GM23338 (cell line): ENCODE measurements around the gene SMIM13. TPM values are rescaled to one million over a fixed set of nuclear protein-coding genes. Genes with fewer than 3 reads are reported as not detected.

ENCODE experiments used
- ATAC-seq: fragments of 200-7000 bp; cut with Tn5 transposase; 3 replicates; pipeline ENCODE4 v1.9.1; 2020
- DNase-seq: peaks from one replicate; pipeline ENCODE4 v3.0.0-alpha.2; 2015; ENCODE audit warnings: low spot score
- H2AFZ ChIP-seq: fragments of 200-600 bp; sonication (generic); 2 replicates; pipeline ENCODE4 v1.8.0; 2016; ENCODE audit warnings: antibody characterized with exemption, mild to moderate bottlenecking, moderate library complexity
- H3F3A ChIP-seq: fragments of 200-600 bp; sonication (generic); replicated peaks from 2 replicates; pipeline ENCODE4 v1.8.0; 2017; ENCODE audit warnings: antibody characterized with exemption, mixed run types, low read depth
- H3K27ac ChIP-seq: fragments of 200-600 bp; sonication (generic); 2 replicates; pipeline ENCODE4 v1.6.1; 2016; ENCODE audit warnings: low read depth
- H3K27me3 ChIP-seq: fragments of 200-600 bp; sonication (generic); 2 replicates; pipeline ENCODE4 v1.8.0; 2016; ENCODE audit warnings: mild to moderate bottlenecking, mixed run types, moderate library complexity; ENCODE audit not compliant: insufficient read depth
- H3K36me3 ChIP-seq: fragments of 200-600 bp; sonication (generic); 2 replicates; pipeline ENCODE4 v1.8.0; 2016; ENCODE audit warnings: mild to moderate bottlenecking; ENCODE audit not compliant: insufficient read depth
- H3K4me1 ChIP-seq: fragments of 200-600 bp; sonication (generic); 2 replicates; pipeline ENCODE4 v1.8.0; 2016; ENCODE audit warnings: mild to moderate bottlenecking, moderate library complexity; ENCODE audit not compliant: insufficient read depth
- H3K4me2 ChIP-seq: fragments of 200-600 bp; sonication (generic); 2 replicates; pipeline ENCODE4 v1.7.1; 2017; ENCODE audit warnings: mixed run types
- H3K4me3 ChIP-seq: fragments of 200-600 bp; sonication (generic); 2 replicates; pipeline ENCODE4 v1.6.1; 2016; ENCODE audit warnings: mixed run types
- H3K79me2 ChIP-seq: fragments of 200-600 bp; sonication (generic); replicated peaks from 2 replicates; pipeline ENCODE4 v1.8.0; 2017; ENCODE audit warnings: mild to moderate bottlenecking; ENCODE audit not compliant: insufficient read depth
- H3K9me2 ChIP-seq: fragments of 200-600 bp; sonication (generic); 2 replicates; pipeline ENCODE4 v1.8.0; 2017; ENCODE audit not compliant: insufficient read depth
- H4K20me1 ChIP-seq: fragments of 200-600 bp; sonication (generic); replicated peaks from 2 replicates; pipeline ENCODE4 v1.8.0; 2017; ENCODE audit warnings: mild to moderate bottlenecking; ENCODE audit not compliant: insufficient read depth
- H3K27ac Mint-ChIP-seq: 2 replicates; pipeline ENCODE4 v1.8.0; 2020; ENCODE audit warnings: inconsistent platforms, mild to moderate bottlenecking, moderate library complexity, mixed read lengths
- H3K27me3 Mint-ChIP-seq: 3 replicates; pipeline ENCODE4 v1.8.0; 2022; ENCODE audit warnings: low read depth, mild to moderate bottlenecking, moderate library complexity, mixed read lengths, inconsistent platforms; ENCODE audit not compliant: insufficient read depth, poor library complexity
- H3K36me3 Mint-ChIP-seq: 3 replicates; pipeline ENCODE4 v1.8.0; 2021; ENCODE audit warnings: low read depth, mild to moderate bottlenecking, inconsistent platforms, moderate library complexity, mixed read lengths
- H3K4me1 Mint-ChIP-seq: 3 replicates; pipeline ENCODE4 v1.8.0; 2020; ENCODE audit warnings: mild to moderate bottlenecking, inconsistent platforms, mixed read lengths
- H3K4me3 Mint-ChIP-seq: 3 replicates; pipeline ENCODE4 v1.8.0; 2021; ENCODE audit warnings: moderate library complexity, mild to moderate bottlenecking, inconsistent platforms, mixed read lengths
- H3K9me3 Mint-ChIP-seq: 3 replicates; pipeline ENCODE4 v1.8.0; 2020; ENCODE audit warnings: moderate library complexity, mild to moderate bottlenecking, inconsistent platforms, mixed read lengths
- CREB1 ChIP-seq: fragments of 250-450 bp; sonication (Bioruptor Pico); IDR thresholded peaks from 2 replicates; pipeline ENCODE4 v1.5.0; 2020; ENCODE audit warnings: low read depth, mild to moderate bottlenecking, moderate library complexity
- ETS1 ChIP-seq: IDR thresholded peaks from 2 replicates; pipeline ENCODE4 v1.6.1; 2016; ENCODE audit warnings: antibody characterized with exemption
- EZH2 ChIP-seq: fragments of 200-600 bp; sonication (generic); IDR thresholded peaks from one replicate; pipeline ENCODE4 v1.8.0; 2017; ENCODE audit warnings: antibody characterized with exemption, mild to moderate bottlenecking, low read depth; ENCODE audit not compliant: unreplicated experiment
- EZH2phosphoT487 ChIP-seq: fragments of 200-600 bp; sonication (generic); IDR thresholded peaks from one replicate; pipeline ENCODE4 v1.8.1; 2018; ENCODE audit warnings: antibody characterized with exemption; ENCODE audit not compliant: unreplicated experiment
- JUNB ChIP-seq: IDR thresholded peaks from one replicate; pipeline ENCODE4 v1.6.1; 2016; ENCODE audit warnings: antibody characterized with exemption; ENCODE audit not compliant: unreplicated experiment
- NANOG ChIP-seq: IDR thresholded peaks from 2 replicates; pipeline ENCODE4 v1.6.1; 2016; ENCODE audit warnings: antibody characterized with exemption, borderline replicate concordance
- POLR2AphosphoS5 ChIP-seq: IDR thresholded peaks from 2 replicates; pipeline ENCODE4 v1.6.1; 2016; ENCODE audit warnings: antibody characterized with exemption, low read depth
- REST ChIP-seq: IDR thresholded peaks from one replicate; pipeline ENCODE4 v1.6.1; 2018; ENCODE audit warnings: antibody characterized with exemption; ENCODE audit not compliant: unreplicated experiment
- STAT1 ChIP-seq: IDR thresholded peaks from one replicate; pipeline ENCODE4 v1.6.1; 2016; ENCODE audit warnings: antibody characterized with exemption; ENCODE audit not compliant: unreplicated experiment
- ZNF114 ChIP-seq: fragments of 250-450 bp; sonication (Bioruptor Pico); IDR thresholded peaks from 2 replicates; pipeline ENCODE4 v1.5.0; 2020; ENCODE audit warnings: mild to moderate bottlenecking, moderate library complexity
- ZNF462 ChIP-seq: fragments of 250-450 bp; sonication (Bioruptor Pico); IDR thresholded peaks from 2 replicates; pipeline ENCODE4 v1.5.0; 2020; ENCODE audit warnings: mild to moderate bottlenecking, moderate library complexity
- polyA plus RNA-seq: library from polyadenylated mRNA; unstranded; fragments of >200 nt; fragmentation: Nextera tagmentation; extraction: Ambion mirVana; gene quantifications from 2 replicates; pipeline ENCODE4 v1.2.1, GENCODE V29; 2016
- total RNA-seq: library from RNA; depleted of rRNA; stranded (reverse); fragments of >200 nt; shearing (Covaris generic); gene quantifications from 2 replicates; pipeline ENCODE4 v1.2.3, GENCODE V29; 2014

The SMIM13 gene
- total and polyA plus RNA-seq, 2 experiments from 2014 or later, result 7.2 to 12.7 TPM

- no peak overlapping the region for H2AFZ ChIP-seq
- no peaks in the 10 kb centered on the region for H3K27me3 ChIP-seq
- Mint-ChIP-seq H3K27me3 (peaks cover 3% of the 10 kb centered on the region), H3K4me3 (no peak overlapping the region), H3K4me1 (peaks cover 14% of the 10 kb centered on the region), H3K36me3 (no peaks in the 10 kb centered on the region), H3K27ac (no peak overlapping the region), H3K9me3 (no peaks in the 10 kb centered on the region)
- DNase-seq (no peak), ATAC-seq (no peak)
- no peaks in the 10 kb centered on the region for H3F3A ChIP-seq
- no peak for TF ChIP-seq ZNF462 (CRISPR knock-in tag)
- TF ChIP-seq CREB1 (CRISPR knock-in tag), result no peak
- TF ChIP-seq JUNB, result no peak
- no peak for TF ChIP-seq STAT1
- TF ChIP-seq POLR2AphosphoS5, result no peak
- TF ChIP-seq ZNF114 (CRISPR knock-in tag), result no peak
- no peak for TF ChIP-seq ETS1
- no peak for TF ChIP-seq EZH2phosphoT487
- TF ChIP-seq REST, result no peak
- TF ChIP-seq NANOG, result no peak
- no peak for TF ChIP-seq EZH2
- H3K36me3 ChIP-seq, result no peaks in the 10 kb centered on the region
- no peaks in the 10 kb centered on the region for H4K20me1 ChIP-seq
- no peak overlapping the region for H3K27ac ChIP-seq
- no peaks in the 10 kb centered on the region for H3K9me2 ChIP-seq
- H3K79me2 ChIP-seq, result no peaks in the 10 kb centered on the region
- no peak overlapping the region for H3K4me3 ChIP-seq
- peaks cover 6% of the 10 kb centered on the region; the same call in 1 of the 2 replicates for H3K4me1 ChIP-seq
- H3K4me2 ChIP-seq, result no peak overlapping the region
Measured at GRCh38 chr6:11161031-11161956, 67.7 kb downstream of the SMIM13 start.
